ENCODE results near the gene PREX1.

DNA sequence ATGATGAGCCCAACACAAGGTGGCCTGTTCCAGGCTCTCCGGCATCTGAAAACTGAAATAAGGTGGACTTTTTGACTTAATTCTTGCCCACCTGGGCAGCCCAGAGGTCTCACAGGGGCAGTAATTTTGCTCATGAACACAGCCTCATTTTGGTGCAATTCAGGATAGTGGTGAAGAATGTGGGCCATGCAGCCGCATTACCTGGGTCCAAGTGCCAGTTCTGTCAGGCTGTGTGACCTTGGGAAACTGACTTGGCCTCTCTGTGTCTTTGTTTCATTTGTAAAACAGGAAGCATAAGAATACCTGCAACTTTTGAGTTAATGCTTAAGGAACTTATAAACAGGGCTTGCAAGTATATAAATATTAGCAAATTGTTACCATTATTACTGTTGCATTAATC, 5.6 kb downstream of the PREX1 start:
- TF ChIP-seq, protein P1, sequence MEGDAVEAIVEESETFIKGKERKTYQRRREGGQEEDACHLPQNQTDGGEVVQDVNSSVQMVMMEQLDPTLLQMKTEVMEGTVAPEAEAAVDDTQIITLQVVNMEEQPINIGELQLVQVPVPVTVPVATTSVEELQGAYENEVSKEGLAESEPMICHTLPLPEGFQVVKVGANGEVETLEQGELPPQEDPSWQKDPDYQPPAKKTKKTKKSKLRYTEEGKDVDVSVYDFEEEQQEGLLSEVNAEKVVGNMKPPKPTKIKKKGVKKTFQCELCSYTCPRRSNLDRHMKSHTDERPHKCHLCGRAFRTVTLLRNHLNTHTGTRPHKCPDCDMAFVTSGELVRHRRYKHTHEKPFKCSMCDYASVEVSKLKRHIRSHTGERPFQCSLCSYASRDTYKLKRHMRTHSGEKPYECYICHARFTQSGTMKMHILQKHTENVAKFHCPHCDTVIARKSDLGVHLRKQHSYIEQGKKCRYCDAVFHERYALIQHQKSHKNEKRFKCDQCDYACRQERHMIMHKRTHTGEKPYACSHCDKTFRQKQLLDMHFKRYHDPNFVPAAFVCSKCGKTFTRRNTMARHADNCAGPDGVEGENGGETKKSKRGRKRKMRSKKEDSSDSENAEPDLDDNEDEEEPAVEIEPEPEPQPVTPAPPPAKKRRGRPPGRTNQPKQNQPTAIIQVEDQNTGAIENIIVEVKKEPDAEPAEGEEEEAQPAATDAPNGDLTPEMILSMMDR (conservative IDR thresholded peaks at IDR 0.05; ENCODE audit: low read length), result no peak
- TF ChIP-seq EZH2phosphoT487 (IDR thresholded peaks at IDR 0.05; ENCODE audit: borderline replicate concordance, low read depth, low read length), result no peak

Data from OCI-LY7 (cell line).